Naive thymus-derived CD4-positive, alpha-beta T cell (primary cell): ENCODE measurements around the gene SERPIND1. TPM values are rescaled to one million over a fixed set of nuclear protein-coding genes. Genes with fewer than 3 reads are reported as not detected.

Experiments used
- ATAC-seq: fragments of 150-1000 bp; cut with Tn5 transposase; 2 replicates; pipeline ENCODE4 v1.10.0; 2021; ENCODE audit warnings: mild to moderate bottlenecking, moderate library complexity
- CTCF ChIA-PET: fragments of 350-600 bp; sonication (Branson Sonifier 250); formaldehyde crosslinking; loops from one replicate; lab custom pipeline; 2021; ENCODE audit warnings: antibody characterized with exemption; lab: Charles Lee
- POLR2A ChIA-PET: fragments of 350-600 bp; sonication (Branson Sonifier 250); formaldehyde crosslinking; loops from one replicate; lab custom pipeline; 2021; ENCODE audit warnings: antibody characterized with exemption, inconsistent platforms; lab: Charles Lee
- DNase-seq, 9 donors: peaks; one replicate each; pipeline versions ENCODE4 v3.0.0 to v3.0.0-alpha.2; 2020 to 2022; ENCODE audit warnings: mixed read lengths in 1 of 9
- H3K27ac ChIP-seq: one replicate; pipeline ENCODE4 v1.7.0; 2013; ENCODE audit warnings: mild to moderate bottlenecking, low read depth, low read length, moderate library complexity
- H3K27me3 ChIP-seq, 2 donors: one replicate each; pipeline ENCODE4 v1.7.0; 2013; ENCODE audit warnings: low read length in 2 of 2, mild to moderate bottlenecking in 2 of 2, moderate library complexity in 2 of 2; ENCODE audit not compliant: control insufficient read depth in 2 of 2, insufficient read depth in 2 of 2
- H3K36me3 ChIP-seq, 3 experiments: 1 replicate in 2 of 3; 2 replicates in 1 of 3; pipeline ENCODE4 v1.7.0; 2013; ENCODE audit warnings: low read length in 3 of 3, mild to moderate bottlenecking in 3 of 3, moderate library complexity in 1 of 3; ENCODE audit not compliant: insufficient read depth in 3 of 3, control insufficient read depth in 2 of 3
- H3K4me1 ChIP-seq, 2 donors: one replicate each; pipeline ENCODE4 v1.7.0; 2013; ENCODE audit warnings: low read length in 2 of 2, mild to moderate bottlenecking in 2 of 2, moderate library complexity in 1 of 2; ENCODE audit not compliant: control insufficient read depth in 2 of 2, insufficient read depth in 2 of 2
- H3K4me3 ChIP-seq: 2 replicates; pipeline ENCODE4 v1.7.0; 2013; ENCODE audit warnings: mild to moderate bottlenecking, low read length
- H3K9me3 ChIP-seq, 3 experiments: 1 replicate in 2 of 3; 2 replicates in 1 of 3; pipeline ENCODE4 v1.7.0; 2013; ENCODE audit warnings: low read length in 3 of 3; ENCODE audit not compliant: control insufficient read depth in 2 of 3
- H3K27ac Mint-ChIP-seq, 9 donors: one replicate each; pipeline ENCODE4 v1.8.0; 2020 to 2022; ENCODE audit warnings: mixed read lengths in 9 of 9, mild to moderate bottlenecking in 8 of 9, moderate library complexity in 5 of 9, inconsistent platforms in 2 of 9
- H3K27me3 Mint-ChIP-seq, 5 donors: one replicate each; pipeline ENCODE4 v1.8.0; 2021 to 2022; ENCODE audit warnings: mixed read lengths in 5 of 5, mild to moderate bottlenecking in 1 of 5
- H3K36me3 Mint-ChIP-seq, 5 donors: one replicate each; pipeline ENCODE4 v1.8.0; 2020 to 2022; ENCODE audit warnings: mixed read lengths in 5 of 5, mild to moderate bottlenecking in 3 of 5, inconsistent platforms in 1 of 5
- H3K4me1 Mint-ChIP-seq, 7 donors: one replicate each; pipeline ENCODE4 v1.8.0; 2020 to 2022; ENCODE audit warnings: mixed read lengths in 7 of 7, mild to moderate bottlenecking in 3 of 7, inconsistent platforms in 1 of 7
- H3K4me3 Mint-ChIP-seq, 10 donors: one replicate each; pipeline ENCODE4 v1.8.0; 2020 to 2022; ENCODE audit warnings: mild to moderate bottlenecking in 10 of 10, mixed read lengths in 10 of 10, moderate library complexity in 6 of 10, inconsistent platforms in 2 of 10
- H3K9me3 Mint-ChIP-seq, 11 donors: one replicate each; pipeline ENCODE4 v1.8.0; 2020 to 2022; ENCODE audit warnings: mixed read lengths in 11 of 11, mild to moderate bottlenecking in 4 of 11, inconsistent platforms in 1 of 11, moderate library complexity in 1 of 11
- intact Hi-C, 2 donors: fragments of 100-400 bp; cut with micrococcal nuclease; formaldehyde crosslinking; loops; one replicate each; pipeline ENCODE4 v1.15.1; 2023
- polyA plus RNA-seq, 2 donors: library from polyadenylated mRNA; unstranded; fragments of 300-500 nt; fragmentation: Illumina TruSeq; gene quantifications; one replicate each; pipeline ENCODE4 v1.2.3, GENCODE V29; 2021
- total RNA-seq, 6 experiments: library from RNA in 5 of 6; stranded (reverse) in 5 of 6; gene quantifications; 1 replicate in 5 of 6; 2 replicates in 1 of 6; pipeline ENCODE4 v1.2.3 and lab custom pipeline; 2021 to 2026

The SERPIND1 gene
- total and polyA plus RNA-seq, 7 experiments from 2014 or later: 0.09 to 0.10 TPM; not detected in 5

DNA sequence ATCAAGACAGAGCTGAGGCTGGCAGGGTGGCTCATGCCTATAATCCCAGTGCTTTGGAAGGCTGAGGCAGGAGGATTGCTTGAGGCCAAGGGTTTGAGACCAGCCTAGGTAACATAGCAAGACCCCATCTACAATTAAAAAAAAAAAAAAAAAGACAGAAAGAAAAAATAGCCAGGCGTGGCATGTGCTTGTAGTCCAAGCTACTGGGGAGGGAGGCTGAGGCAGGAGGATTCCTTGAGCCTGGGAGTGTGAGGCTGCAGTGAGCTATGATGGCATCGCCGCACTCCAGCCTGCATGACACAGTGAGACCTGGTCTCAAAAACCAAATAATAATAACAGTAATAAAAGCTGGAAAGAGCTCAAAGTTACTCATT lies 9.4 kb downstream of the SERPIND1 start:
- DNase-seq (no peak), ATAC-seq (no peak)
- no peaks in the 10 kb centered on the region for H3K9me3 ChIP-seq
- no peak overlapping the region for H3K4me3 ChIP-seq
- intact Hi-C loops: no loop called here
- H3K27me3 ChIP-seq: no peaks in the 10 kb centered on the region
- no peak overlapping the region for H3K27ac ChIP-seq
- Mint-ChIP-seq H3K9me3 (no peaks in the 10 kb centered on the region), H3K36me3 (peaks cover 3 to 32% (median 10%) of the 10 kb centered on the region in 5 donors), H3K27ac (peak overlapping the region in 1 of 9 donors; percentile 41), H3K27me3 (no peaks in the 10 kb centered on the region), H3K4me3 (no peak overlapping the region), H3K4me1 (peaks cover 0 to 14% (median 0%) of the 10 kb centered on the region in 7 donors)
- no peaks in the 10 kb centered on the region for H3K4me1 ChIP-seq
- H3K36me3 ChIP-seq: peaks cover 8 to 45% (median 8%) of the 10 kb centered on the region in 3 experiments
- ChIA-PET POLR2A (no interaction called here), CTCF (interaction anchor here (0.9 to 1.2 kb wide), 2 partner anchors 39 to 84 kb away, joined by 3 read pairs; no protein-coding TSS in a partner anchor)

DNA sequence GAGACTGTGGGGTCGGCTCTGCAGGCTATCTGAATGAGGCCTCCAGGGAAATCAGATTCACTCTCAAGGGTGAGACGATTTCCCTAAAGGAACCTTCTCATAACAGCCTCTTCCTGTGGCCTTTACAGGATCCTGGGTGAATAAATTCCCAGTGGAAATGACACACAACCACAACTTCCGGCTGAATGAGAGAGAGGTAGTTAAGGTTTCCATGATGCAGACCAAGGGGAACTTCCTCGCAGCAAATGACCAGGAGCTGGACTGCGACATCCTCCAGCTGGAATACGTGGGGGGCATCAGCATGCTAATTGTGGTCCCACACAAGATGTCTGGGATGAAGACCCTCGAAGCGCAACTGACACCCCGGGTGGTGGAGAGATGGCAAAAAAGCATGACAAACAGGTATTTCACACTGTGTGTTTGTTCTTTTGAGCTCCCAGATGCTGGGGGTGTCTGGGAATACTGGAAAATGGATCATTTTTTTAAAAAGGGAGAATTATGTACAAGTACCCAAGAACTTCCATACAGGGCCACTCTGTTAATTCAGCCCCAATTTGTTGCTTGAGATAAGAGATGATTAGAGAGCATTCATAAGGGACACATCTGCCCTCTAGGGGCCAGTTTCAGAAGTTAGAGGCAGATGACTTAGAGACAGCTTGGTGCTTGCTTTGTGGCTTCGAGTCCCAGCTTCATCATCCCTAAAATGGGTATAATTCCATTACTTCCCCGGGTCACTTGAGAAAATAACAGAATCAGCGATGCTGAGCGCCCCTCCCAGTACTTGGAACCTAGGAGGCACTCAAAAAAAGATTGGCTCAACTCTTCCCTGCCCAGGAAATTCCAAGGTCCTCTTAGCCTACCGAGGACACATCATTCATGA lies 10.2 kb downstream of the SERPIND1 start:
- Histone ChIP-seq H3K27ac (no peak overlapping the region), H3K4me1 (no peaks in the 10 kb centered on the region), H3K36me3 (peaks cover 8 to 45% (median 8%) of the 10 kb centered on the region in 3 experiments), H3K27me3 (no peaks in the 10 kb centered on the region), H3K4me3 (no peak overlapping the region), H3K9me3 (no peaks in the 10 kb centered on the region)
- no peaks in the 10 kb centered on the region for H3K27me3 Mint-ChIP-seq
- DNase-seq (peak in 8 of 9 donors; percentile 1 to 52 (median 32)), ATAC-seq (peak; percentile 69)
- no peaks in the 10 kb centered on the region for H3K9me3 Mint-ChIP-seq
- CTCF ChIA-PET: interaction anchor here (0.9 to 1.2 kb wide), 3 partner anchors 17 to 84 kb away, joined by 3 read pairs; no protein-coding TSS in a partner anchor
- intact Hi-C loops: loop anchor here in 1 of 2 donors (1.0 to 2.0 kb wide), 2 partner anchors 75 to 366 kb away; partner anchors contain the start of genes PI4KA and SNAP29
- POLR2A ChIA-PET: interaction anchor here (0.6 kb wide), 1 partner anchor 1796 kb away, joined by 3 read pairs; no protein-coding TSS in a partner anchor
- peaks cover 0 to 10% (median 0%) of the 10 kb centered on the region in 7 donors for H3K4me1 Mint-ChIP-seq
- peak overlapping the region in 3 of 9 donors; percentile 20 to 37 (median 25) for H3K27ac Mint-ChIP-seq
- no peak overlapping the region for H3K4me3 Mint-ChIP-seq
- peaks cover 3 to 39% (median 16%) of the 10 kb centered on the region in 5 donors for H3K36me3 Mint-ChIP-seq

DNA sequence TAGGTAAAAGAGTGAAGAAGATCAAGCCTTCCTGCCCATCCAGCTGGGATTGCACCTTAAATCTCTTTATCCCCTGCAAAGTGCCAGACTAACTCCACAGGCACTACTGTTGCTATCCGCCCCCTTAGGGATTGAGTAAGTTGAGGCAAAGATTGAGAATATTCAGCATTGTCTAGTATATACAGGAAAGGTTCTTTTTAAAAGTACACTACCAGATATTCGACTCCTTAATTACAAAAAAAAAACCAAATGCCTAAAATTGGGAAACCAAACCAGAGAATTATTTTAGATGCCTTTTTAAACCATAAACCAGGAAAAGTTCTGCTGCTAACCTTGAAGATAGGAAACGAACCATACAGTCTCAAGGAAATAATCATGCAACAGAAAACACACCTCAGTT lies 11.5 kb downstream of the SERPIND1 start:
- Histone ChIP-seq H3K36me3 (peaks cover 5 to 50% (median 8%) of the 10 kb centered on the region in 3 experiments), H3K9me3 (no peaks in the 10 kb centered on the region), H3K27me3 (no peaks in the 10 kb centered on the region), H3K4me3 (no peak overlapping the region), H3K4me1 (no peaks in the 10 kb centered on the region), H3K27ac (no peak overlapping the region)
- POLR2A ChIA-PET: no interaction called here
- Mint-ChIP-seq H3K9me3 (no peaks in the 10 kb centered on the region), H3K27ac (peak overlapping the region in 1 of 9 donors; percentile 39), H3K4me1 (peaks cover 0 to 10% (median 0%) of the 10 kb centered on the region in 7 donors), H3K4me3 (no peak overlapping the region), H3K36me3 (peaks cover 3 to 31% (median 7%) of the 10 kb centered on the region in 5 donors), H3K27me3 (no peaks in the 10 kb centered on the region)
- no peak for DNase-seq
- ATAC-seq: no peak
- intact Hi-C loops: loop anchor here in 1 of 2 donors (2.0 kb wide), 1 partner anchor 73 kb away; the partner anchor contains the start of genes PI4KA and SNAP29
- CTCF ChIA-PET: interaction anchor here (0.7 to 1.1 kb wide), 2 partner anchors 15 to 367 kb away, joined by 3 read pairs; no protein-coding TSS in a partner anchor

DNA sequence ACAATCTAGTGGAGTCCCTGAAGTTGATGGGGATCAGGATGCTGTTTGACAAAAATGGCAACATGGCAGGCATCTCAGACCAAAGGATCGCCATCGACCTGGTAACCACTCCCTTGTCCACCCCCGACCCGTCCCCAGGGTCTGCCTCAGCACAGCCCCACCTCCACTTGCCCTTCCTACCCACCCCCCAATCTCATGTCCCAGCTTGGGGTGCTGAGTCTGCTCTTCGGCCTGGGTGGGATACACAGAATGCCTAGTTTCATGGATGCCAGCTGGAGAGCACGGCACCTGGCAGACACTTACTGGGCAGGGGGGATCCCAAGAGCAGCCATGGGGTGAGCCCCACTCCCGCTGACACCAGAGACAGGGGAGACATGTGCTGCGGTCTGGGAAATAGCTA lies 12.1 kb downstream of the SERPIND1 start:
- no peaks in the 10 kb centered on the region for H3K27me3 Mint-ChIP-seq
- H3K4me3 Mint-ChIP-seq: no peak overlapping the region
- intact Hi-C loops: no loop called here
- H3K36me3 ChIP-seq: peaks cover 5 to 54% (median 8%) of the 10 kb centered on the region in 3 experiments
- H3K9me3 ChIP-seq: no peaks in the 10 kb centered on the region
- POLR2A ChIA-PET: no interaction called here
- no peaks in the 10 kb centered on the region for H3K27me3 ChIP-seq
- no peak overlapping the region for H3K4me3 ChIP-seq
- H3K36me3 Mint-ChIP-seq: peaks cover 5 to 38% (median 9%) of the 10 kb centered on the region in 5 donors
- no peaks in the 10 kb centered on the region for H3K9me3 Mint-ChIP-seq
- H3K27ac Mint-ChIP-seq: peak overlapping the region in 2 of 9 donors; percentile 42 to 54
- no peaks in the 10 kb centered on the region for H3K4me1 ChIP-seq
- no peak for DNase-seq
- CTCF ChIA-PET: interaction anchor here (0.6 kb wide), 2 partner anchors 752 to 1363 kb away, joined by 4 to 5 read pairs; no protein-coding TSS in a partner anchor
- H3K4me1 Mint-ChIP-seq: peaks cover 0 to 10% (median 0%) of the 10 kb centered on the region in 7 donors
- H3K27ac ChIP-seq: no peak overlapping the region
- no peak for ATAC-seq

DNA sequence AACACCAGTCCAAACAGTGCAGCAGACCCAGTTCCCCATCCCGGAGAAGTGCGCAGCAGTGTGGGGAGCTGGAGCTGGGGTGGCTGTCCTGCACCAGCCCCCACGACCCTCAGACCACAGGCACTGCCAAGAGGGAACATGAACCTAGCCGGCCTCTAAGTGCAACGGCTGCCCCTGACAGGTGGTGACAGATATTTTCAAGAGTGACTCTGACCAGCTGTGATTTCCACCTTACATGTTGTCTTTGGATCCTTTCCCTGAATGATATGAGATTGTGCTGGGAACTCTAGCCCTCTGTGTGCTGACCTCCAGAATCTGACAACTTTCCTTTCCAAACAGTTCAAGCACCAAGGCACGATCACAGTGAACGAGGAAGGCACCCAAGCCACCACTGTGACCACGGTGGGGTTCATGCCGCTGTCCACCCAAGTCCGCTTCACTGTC lies 12.6 kb downstream of the SERPIND1 start:
- peak overlapping the region in 2 of 9 donors; percentile 31 to 54 for H3K27ac Mint-ChIP-seq
- DNase-seq (no peak), ATAC-seq (no peak)
- H3K36me3 ChIP-seq: peaks cover 5 to 59% (median 8%) of the 10 kb centered on the region in 3 experiments
- H3K9me3 Mint-ChIP-seq: no peaks in the 10 kb centered on the region
- H3K27me3 Mint-ChIP-seq: no peaks in the 10 kb centered on the region
- H3K9me3 ChIP-seq: no peaks in the 10 kb centered on the region
- no peaks in the 10 kb centered on the region for H3K4me1 ChIP-seq
- peaks cover 5 to 39% (median 9%) of the 10 kb centered on the region in 5 donors for H3K36me3 Mint-ChIP-seq
- no peak overlapping the region for H3K27ac ChIP-seq
- POLR2A ChIA-PET: no interaction called here
- peaks cover 0 to 10% (median 0%) of the 10 kb centered on the region in 7 donors for H3K4me1 Mint-ChIP-seq
- intact Hi-C loops: no loop called here
- H3K4me3 ChIP-seq: no peak overlapping the region
- H3K4me3 Mint-ChIP-seq: no peak overlapping the region
- CTCF ChIA-PET: interaction anchor here (0.5 to 0.6 kb wide), 2 partner anchors 194 to 752 kb away, joined by 5 read pairs; no protein-coding TSS in a partner anchor
- no peaks in the 10 kb centered on the region for H3K27me3 ChIP-seq

DNA sequence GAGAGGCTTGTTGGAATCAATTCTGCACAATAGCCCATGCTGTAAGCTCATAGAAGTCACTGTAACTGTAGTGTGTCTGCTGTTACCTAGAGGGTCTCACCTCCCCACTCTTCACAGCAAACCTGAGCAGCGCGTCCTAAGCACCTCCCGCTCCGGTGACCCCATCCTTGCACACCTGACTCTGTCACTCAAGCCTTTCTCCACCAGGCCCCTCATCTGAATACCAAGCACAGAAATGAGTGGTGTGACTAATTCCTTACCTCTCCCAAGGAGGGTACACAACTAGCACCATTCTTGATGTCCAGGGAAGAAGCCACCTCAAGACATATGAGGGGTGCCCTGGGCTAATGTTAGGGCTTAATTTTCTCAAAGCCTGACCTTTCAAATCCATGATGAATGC lies 13.3 kb downstream of the SERPIND1 start:
- Mint-ChIP-seq H3K4me1 (peaks cover 0 to 10% (median 0%) of the 10 kb centered on the region in 7 donors), H3K9me3 (no peaks in the 10 kb centered on the region), H3K36me3 (peaks cover 7 to 39% (median 10%) of the 10 kb centered on the region in 5 donors), H3K27me3 (no peaks in the 10 kb centered on the region), H3K4me3 (no peak overlapping the region), H3K27ac (no peak overlapping the region)
- POLR2A ChIA-PET: no interaction called here
- H3K27ac ChIP-seq: no peak overlapping the region
- H3K36me3 ChIP-seq: peaks cover 5 to 59% (median 8%) of the 10 kb centered on the region in 3 experiments
- CTCF ChIA-PET: no interaction called here
- DNase-seq (no peak), ATAC-seq (no peak)
- H3K27me3 ChIP-seq: no peaks in the 10 kb centered on the region
- H3K4me3 ChIP-seq: no peak overlapping the region
- H3K4me1 ChIP-seq: no peaks in the 10 kb centered on the region
- intact Hi-C loops: no loop called here
- no peaks in the 10 kb centered on the region for H3K9me3 ChIP-seq
